ENCODE data around the gene MREG.
"Not testable (repeated sequence)": the region's sequence is repeated elsewhere in the genome, so short reads cannot be mapped to it uniquely, and the experiment has no call there.

The MREG gene

GRCh38 chr2:216021768-216022565 is 8.6 kb upstream of the MREG start:
- peak in 2 of 3 donors; percentile 41 to 66 for DNase-seq

DNA sequence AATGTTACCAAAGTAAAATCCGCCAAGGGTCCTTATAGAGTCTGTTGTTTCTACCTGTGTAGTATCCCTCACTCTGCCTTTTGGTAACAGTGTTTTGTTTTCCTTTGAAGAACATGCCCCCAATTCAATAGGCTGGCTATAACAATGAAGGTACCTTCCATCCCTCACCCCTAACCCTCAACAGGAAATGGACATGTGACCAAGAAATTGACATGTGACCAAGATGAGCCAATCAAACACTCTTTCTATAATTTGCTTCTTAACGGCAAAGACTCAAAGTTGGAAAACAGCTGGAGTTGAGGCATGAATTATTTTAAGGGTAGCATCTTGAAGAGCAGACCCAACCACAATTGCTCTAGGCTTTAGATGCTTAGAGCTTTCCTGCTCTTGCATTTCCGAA is 5.4 kb upstream of the MREG start:
- DNase-seq, result no peak

DNA sequence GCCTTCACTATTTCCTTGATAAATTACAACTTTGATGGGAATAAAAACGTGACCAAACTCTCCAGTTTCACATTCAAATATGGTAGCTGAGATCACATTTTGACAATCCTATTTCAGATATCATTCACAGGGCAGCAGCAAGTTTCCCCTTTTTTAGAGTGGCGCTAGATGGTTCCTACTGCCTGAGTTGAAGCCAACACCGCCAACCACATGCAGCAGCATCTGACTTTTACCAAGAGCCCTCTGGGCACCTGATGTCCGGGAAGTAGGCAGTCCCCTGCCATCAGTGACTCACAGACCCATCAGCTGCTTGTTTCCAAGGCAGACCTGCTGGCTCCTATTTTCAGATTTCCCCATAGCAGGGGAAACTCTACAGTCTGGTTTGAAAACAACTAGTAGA is 4.0 kb upstream of the MREG start:
- DNase-seq, result peak; percentile 75 to 88 (median 87)

GRCh38 chr2:216016581-216016980 is 3.2 kb upstream of the MREG start:
- DNase-seq, result no peak

DNA sequence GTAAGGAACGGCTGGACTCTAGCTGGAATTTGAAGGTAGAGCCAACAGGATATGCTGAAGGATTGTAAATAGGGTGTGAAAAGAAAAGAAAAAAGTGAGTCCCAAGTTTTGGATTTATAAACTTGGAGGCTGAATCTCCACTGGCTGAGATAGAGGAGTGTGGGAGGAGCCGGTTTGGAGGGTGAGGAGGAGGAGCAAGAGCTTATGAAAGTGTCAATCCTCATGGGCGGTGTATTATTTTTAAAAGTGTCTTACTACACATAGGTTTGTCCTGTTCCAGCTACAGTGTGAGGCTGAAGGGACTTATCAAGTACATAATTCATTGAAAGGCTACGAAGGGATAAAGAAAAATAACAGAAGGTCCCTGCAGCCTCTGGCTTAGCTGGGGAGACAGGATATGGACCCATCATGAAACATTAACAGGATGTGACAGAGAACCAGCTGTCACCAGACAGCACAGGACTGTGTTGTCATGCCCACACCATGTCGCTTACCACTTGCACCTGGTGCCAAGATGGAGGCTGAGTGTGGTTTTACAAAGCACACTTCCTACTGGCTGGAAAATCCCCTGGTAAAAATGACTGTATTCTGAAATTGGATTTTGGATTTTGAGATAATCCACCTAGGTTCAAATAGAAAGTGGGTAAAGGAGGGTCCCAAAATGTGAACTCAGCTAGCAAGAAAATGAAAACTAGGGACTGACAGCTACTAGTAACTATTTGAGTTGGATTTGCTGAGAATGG is 2.5 kb upstream of the MREG start:
- DNase-seq, result peak in 2 of 3 donors; percentile 62 to 66

- DNase-seq, result no peak
Measured at GRCh38 chr2:216014986-216015385, 1.6 kb upstream of the MREG start.

- DNase-seq, result no peak
Measured at GRCh38 chr2:216014006-216014405, 655 bp upstream of the MREG start.

- DNase-seq, result no peak
Measured at GRCh38 chr2:216012830-216013079, 596 bp downstream of the MREG start.

DNA sequence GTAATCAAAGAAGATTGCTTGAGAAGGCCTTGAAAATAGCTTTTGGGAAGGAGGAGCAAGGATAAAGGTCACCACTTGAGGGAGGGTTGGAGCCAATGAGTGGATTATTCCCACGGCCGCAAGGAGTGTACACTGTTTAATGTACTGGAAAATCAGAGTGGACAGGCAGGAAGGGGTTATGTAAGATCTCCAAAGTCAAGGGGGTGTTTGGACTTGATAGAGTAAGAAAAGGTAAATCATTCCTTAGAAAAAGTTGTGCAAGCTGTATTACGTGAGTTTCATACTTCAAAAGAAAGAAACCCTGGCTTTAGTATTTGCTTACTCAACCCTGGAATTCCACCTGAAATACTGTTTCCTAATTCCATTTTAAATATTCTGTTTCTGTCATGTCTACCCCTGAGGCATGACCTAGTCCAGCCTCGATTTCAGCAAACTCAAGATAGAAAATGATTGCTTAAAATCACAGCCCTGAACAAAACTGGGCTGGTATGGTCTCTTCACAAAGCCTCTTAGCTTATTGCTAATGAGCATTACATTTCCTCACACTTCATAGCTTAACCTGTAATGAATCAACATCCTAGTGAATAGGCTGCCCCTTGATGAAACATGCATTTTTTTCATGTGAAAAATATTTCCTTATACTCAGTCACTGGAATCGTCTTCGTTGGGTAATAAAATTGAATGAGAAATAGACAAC is 1.1 kb downstream of the MREG start:
- DNase-seq, result peak; percentile 70 to 72 (median 72)

DNA sequence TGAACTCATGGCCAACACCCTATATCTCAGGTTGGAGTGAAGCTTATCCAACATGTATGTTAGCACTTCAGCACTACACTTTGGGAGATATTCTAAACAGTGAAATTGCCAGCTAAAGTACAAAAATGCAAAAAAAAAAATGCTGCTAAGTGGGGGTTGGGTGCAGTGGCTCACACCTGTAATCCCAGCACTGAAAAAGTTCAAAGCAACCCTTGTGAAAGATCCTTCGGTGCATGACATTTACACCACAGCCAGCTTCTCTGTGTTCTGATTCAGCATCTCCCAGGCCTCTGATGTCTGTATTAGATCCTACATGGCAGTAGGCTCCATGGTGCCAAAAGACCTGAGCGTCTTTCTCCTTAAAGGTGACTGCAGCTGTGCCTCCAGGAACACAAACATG is 4.1 kb downstream of the MREG start:
- DNase-seq, result not testable (repeated sequence)

- DNase-seq, result no peak
Measured at GRCh38 chr2:216008387-216008786, 5.0 kb downstream of the MREG start.

DNA sequence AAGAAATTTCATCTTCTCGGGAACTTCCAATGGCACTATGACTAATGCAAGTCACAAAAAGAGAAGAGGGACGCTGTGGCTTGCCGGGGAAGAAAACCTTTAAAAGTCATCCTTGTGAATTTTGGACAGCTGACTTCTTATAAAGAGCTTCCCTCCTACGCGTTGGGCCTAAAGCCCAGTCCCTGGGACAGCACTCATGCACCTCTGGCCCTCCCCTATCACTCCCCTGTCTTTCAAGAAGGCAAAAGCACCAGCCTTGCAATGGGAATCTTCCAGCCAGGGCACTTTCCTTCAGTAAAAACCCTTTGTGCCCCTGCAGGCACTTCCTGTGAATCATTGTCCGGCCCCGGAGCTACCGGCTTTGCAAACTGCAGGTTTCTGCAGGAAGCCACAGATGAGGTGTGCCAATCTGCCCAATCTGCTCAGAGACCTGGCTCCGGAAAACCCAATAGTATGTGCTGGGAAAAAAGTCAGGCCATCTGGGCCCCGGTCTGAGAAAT is 7.1 kb downstream of the MREG start:
- peak; percentile 96 to 100 (median 99) for DNase-seq

DNA sequence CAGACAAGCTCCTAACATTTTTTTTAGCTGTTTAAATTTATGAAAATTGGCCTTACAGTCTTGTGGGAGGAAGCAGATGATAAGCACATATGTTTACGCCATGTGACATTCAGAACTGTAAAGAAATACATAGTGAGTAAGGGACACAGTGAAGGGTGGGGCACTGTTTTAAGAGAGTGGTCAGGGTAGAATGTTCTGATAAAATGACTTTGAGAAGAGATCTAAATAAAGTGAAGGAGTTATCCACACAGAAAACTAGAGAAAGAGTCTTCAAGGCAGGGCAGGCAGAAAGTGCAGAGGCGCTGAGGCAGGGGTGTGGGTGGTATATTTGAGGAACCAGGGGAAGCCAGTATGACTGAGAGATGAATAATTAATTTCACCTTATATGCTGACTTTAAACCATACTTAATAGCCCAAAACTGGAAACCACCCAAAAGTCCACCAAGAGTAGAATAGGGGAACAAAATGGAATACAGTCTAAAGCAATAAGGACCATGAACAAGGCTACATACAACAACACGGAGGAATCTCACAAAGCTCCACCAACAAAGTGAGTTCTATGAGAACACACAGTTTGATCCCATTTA is 8.6 kb downstream of the MREG start:
- DNase-seq, result peak; percentile 93 to 98 (median 96)

- DNase-seq, result no peak
Measured at GRCh38 chr2:216003876-216004696, 9.3 kb downstream of the MREG start.

- DNase-seq, result no peak
Measured at GRCh38 chr2:216002693-216003092, 10.7 kb downstream of the MREG start.

DNA sequence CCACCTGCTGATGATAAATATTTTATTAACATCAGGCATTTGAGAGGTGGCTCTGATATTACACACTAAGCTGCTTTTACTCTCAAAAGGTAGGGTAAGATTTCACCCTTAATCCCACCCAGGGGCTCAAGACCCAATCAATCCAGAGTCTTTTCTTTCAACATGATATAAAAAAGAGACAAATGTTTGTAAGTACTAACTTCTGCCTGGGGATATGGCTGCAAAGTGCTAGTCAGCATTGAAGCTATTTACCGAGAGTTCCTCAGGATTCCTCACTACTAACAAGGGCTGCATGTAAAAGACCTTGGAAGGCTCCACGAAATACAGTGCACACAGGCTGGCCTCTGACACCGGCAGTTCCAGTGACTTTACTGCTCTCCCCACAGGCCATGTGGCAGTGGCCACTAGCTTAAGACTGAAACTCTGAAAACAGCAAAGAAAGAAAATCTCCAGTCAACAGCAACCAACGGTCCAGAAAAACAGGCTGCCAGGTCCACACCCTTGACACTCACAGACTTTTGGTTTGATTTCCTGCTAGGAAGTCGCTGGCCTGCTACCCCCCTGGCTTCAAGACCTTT is 11.2 kb downstream of the MREG start:
- DNase-seq, result no peak

- peak in 2 of 3 donors; percentile 42 to 59 for DNase-seq
Measured at GRCh38 chr2:216001216-216002100, 11.9 kb downstream of the MREG start.

GRCh38 chr2:215998636-215999035 is 14.7 kb downstream of the MREG start:
- DNase-seq, result no peak

DNA sequence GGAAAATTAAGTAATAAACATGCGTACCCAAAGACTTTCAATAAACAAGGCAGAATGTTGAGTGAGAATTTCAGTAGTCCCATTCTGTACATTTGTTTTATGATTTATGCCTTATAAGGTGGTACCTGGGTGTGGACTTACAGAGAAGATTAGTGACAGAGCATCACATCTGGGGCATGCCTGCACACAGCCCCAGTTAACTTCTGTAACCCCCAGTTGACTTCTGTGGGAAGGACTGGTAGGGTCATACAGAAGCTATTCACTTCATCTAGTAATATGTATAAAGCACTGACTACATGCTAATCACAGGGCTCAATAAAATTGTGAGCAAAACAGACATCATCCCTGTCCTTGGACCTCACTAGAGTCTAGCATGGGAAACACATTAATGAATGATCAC is 16.1 kb downstream of the MREG start:
- DNase-seq, result no peak

- DNase-seq, result no peak
Measured at GRCh38 chr2:215994911-215995310, 18.4 kb downstream of the MREG start.

Measured in suppressor macrophage treated with lipopolysaccharide for 1 hour (primary cell).